GM13976 (cell line): ENCODE data around the gene SEMA6B.

Source experiments
- DNase-seq: peaks from one replicate; pipeline ENCODE4 v3.0.0; 2012; ENCODE audit warnings: low spot score
- CTCF ChIP-seq: IDR thresholded peaks from 2 replicates; pipeline ENCODE4 v1.5.1; 2012; ENCODE audit warnings: borderline replicate concordance, mild to moderate bottlenecking; ENCODE audit not compliant: insufficient read depth; ENCODE audit errors: extremely low read depth, missing control alignments, control extremely low read depth
- in situ Hi-C: fragments of 300-500 bp; cut with MboI; formaldehyde crosslinking; loops from one replicate; pipeline ENCODE4 v1.12.0; 2022; ENCODE audit warnings: low sequenced_read_pairs, mixed read lengths, inconsistent platforms; ENCODE audit not compliant: unreplicated experiment

SEMA6B gene

GRCh38 chr19:4583961-4584669 lies 24.6 kb upstream of the SEMA6B start:
- no peak for TF ChIP-seq CTCF
- in situ Hi-C loops: no loop called here
- peak; percentile 67 for DNase-seq

- in situ Hi-C loops: no loop called here
These were observed 23.7 kb upstream of the SEMA6B start for GRCh38 chr19:4582980-4583842.

GRCh38 chr19:4581666-4582553 lies 22.4 kb upstream of the SEMA6B start:
- TF ChIP-seq CTCF: no peak

More at GRCh38 chr19:4582980-4583842, 23.7 kb upstream of the SEMA6B start:
- DNase-seq: no peak
- TF ChIP-seq CTCF: no peak

GRCh38 chr19:4580961-4581665 lies 21.6 kb upstream of the SEMA6B start:
- TF ChIP-seq CTCF: no peak
- in situ Hi-C loops: no loop called here
- no peak for DNase-seq

More at GRCh38 chr19:4581666-4582553, 22.4 kb upstream of the SEMA6B start:
- in situ Hi-C loops: no loop called here
- DNase-seq: peak; percentile 75

GRCh38 chr19:4580021-4580901 lies 20.8 kb upstream of the SEMA6B start:
- no peak for TF ChIP-seq CTCF
- in situ Hi-C loops: no loop called here
- DNase-seq: no peak
